ENCODE results near the gene ZBTB4.

DNA sequence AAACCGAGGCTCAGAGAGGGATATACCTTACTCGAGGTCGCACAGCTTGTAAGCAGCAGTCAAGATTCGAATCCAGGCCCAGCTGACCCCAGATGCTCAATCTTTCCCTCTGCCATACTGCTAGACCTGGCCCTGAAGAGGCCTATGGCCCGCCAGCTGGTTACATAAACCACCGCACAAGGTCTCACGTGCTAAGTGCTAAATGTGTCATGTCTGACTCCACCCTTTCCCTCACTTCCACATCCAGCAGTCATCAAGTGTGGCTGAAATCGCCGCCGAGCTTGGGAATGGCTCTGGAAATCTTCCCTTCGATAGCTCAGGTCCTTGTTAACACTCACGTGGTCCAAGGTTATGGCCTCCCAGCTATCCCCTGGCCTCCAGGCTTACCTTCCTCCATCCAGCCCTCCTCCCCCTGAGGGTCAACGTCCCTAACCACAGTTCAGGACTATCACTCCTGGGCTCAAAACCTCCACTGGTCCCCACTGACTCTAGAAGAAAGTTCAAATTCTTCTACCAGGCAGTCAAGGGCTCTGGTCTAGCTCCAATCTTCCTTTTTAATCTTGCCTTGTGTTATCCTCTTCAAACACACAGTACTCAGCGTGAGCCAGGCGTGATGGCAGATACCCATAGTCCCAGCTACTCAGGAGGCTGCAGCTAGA, 3.5 kb downstream of the ZBTB4 start:
- TF ChIP-seq POLR2A (IDR thresholded peaks at IDR 0.05; ENCODE audit: low read depth, low read length) (no peak), POLR2AphosphoS5 (IDR thresholded peaks at IDR 0.05; ENCODE audit: low read depth, low read length) (no peak), TAF1 (IDR thresholded peaks at IDR 0.05; ENCODE audit: borderline replicate concordance, low read depth, low read length) (no peak)
